Activated gamma-delta T cell (primary cell): Measurements from ENCODE around the gene CYP4B1.
"Not testable (repeated sequence)": the region's sequence is repeated elsewhere in the genome, so short reads cannot be mapped to it uniquely, and the experiment has no call there.

Experiments used
- DNase-seq: peaks from one replicate; lab custom pipeline; 2025; lab: John Stamatoyannopoulos, UW

CYP4B1 gene

DNA sequence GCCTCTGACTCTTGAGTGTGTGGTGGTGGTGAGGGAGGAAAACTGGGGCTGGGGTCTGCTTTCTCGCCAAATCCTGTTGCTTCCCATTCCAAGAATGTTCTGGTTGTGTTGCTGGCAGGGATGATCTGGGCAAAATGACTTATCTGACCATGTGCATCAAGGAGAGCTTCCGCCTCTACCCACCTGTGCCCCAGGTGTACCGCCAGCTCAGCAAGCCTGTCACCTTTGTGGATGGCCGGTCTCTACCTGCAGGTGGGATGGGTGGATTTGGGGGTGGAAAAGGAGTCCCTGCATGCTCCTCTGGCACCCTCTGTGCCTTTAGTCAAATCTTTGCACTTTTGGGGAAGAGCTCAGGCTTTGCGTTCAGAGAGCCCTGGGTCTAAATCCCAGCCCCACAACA is 18.1 kb downstream of the CYP4B1 start:
- DNase-seq, result no peak

GRCh38 chr1:46817814-46818213 is 19.0 kb downstream of the CYP4B1 start:
- no peak for DNase-seq

- DNase-seq, result no peak
These were observed 19.7 kb downstream of the CYP4B1 start for GRCh38 chr1:46818591-46818990.

GRCh38 chr1:46819335-46819734 is 20.5 kb downstream of the CYP4B1 start:
- no peak for DNase-seq

DNA sequence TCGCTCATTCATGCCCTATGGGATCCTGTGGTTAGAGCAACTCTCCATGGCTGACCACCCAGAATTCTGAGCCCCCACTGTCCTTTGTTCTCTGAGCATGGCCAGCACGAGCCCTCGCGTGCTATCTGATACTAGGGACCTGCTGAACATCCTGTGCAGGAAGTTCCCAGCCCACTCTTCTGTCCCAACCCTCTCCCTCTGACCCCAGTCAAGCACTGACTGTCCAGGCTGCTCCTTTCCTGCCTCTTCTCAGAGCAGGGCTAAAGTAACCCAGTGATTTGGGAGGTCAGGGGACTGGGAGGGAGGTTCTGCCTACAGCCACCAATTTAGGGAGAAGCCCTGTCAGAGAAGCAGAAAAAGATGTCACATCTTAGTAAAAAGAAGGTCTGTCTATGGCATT is 21.2 kb downstream of the CYP4B1 start:
- DNase-seq, result no peak

GRCh38 chr1:46820560-46821060 is 21.8 kb downstream of the CYP4B1 start:
- DNase-seq, result no peak

GRCh38 chr1:46822248-46822826 is 23.5 kb downstream of the CYP4B1 start:
- no peak for DNase-seq

DNA sequence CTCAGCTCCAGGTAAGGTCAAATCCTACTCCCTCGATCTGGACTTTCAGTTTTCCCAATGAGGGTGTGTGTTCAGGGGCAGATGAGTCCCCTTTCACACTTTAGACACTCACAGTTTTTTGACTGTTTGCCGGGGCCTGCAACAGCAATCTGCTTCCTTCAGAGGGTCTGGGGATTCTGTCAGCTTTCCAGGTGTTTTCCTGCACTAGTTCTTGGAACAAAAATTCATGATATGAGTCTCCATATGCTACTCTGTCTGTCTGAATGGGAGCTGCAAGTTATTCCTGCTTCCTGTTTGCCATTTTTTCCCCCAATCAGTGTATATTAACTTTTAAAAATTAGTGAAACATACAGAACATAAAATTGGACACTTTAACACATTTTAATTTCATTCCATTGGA is 24.3 kb downstream of the CYP4B1 start:
- DNase-seq, result no peak

DNA sequence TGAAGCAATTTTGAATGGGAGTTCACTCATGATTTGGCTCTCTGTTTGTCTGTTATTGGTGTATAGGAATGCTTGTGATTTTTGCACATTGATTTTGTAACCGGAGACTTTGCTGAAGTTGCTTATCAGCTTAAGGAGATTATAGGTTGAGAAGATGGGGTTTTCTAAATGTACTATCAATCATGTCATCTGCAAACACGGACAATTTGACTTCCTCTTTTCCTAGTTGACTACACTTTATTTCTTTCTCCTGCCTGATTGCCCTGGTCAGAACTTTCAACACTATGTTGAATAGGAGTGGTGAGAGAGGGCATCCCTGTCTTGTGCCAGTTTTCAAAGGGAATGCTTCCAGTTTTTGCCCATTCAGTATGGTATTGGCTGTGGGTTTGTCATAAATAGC is 28.0 kb downstream of the CYP4B1 start:
- DNase-seq, result not testable (repeated sequence)

DNA sequence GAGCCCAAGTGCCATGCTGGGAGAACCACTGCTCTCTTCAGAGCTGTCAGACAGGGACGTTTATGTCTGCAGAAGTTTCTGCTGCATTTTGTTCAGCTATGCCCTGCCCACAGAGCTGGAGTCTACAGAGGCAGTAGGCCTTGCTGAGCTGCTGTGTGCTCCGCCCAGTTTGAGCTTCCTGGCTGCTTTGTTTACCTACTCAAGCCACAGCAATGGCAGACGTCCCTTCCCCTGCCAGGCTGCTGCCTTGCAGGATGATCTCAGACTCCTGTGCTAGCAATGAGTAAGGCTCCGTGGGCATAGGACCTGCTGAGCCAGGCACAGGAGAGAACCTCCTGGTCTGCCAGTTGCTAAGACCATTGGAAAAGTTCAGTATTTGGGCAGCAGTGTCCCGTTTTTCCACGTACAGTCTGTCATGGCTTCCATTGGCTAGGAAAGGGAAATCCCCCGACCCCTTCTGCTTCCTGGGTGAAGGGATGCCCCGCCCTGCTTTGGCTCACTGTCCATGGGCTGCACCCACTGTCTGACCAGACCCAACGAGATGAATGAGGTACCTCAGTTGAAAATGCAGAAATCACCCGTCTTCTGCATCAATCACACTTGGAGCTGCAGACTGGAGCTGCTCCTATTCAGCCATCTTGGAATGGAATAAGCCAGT is 31.9 kb downstream of the CYP4B1 start:
- no peak for DNase-seq

- not testable (repeated sequence) for DNase-seq
These were observed 36.6 kb downstream of the CYP4B1 start for GRCh38 chr1:46835469-46835868.

DNA sequence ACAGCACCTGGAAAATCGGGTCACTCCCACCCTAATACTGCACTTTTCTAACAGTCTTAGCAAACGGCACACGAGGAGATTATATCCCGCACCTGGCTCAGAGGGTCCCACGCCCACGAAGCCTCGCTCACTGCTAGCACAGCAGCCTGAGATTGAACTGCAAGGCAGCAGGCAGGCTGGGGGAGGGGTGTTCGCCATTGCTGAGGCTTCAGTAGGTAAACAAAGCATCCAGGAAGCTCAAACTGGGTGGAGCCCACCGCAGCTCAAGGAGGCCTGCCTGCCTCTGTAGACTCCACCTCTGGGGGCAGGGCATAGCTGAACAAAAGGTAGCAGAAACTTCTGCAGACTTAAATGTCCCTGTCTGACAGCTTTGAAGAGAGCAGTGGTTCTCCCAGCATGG is 47.5 kb downstream of the CYP4B1 start:
- DNase-seq, result not testable (repeated sequence)

GRCh38 chr1:46857660-46858065 is 58.8 kb downstream of the CYP4B1 start:
- not testable (repeated sequence) for DNase-seq

DNA sequence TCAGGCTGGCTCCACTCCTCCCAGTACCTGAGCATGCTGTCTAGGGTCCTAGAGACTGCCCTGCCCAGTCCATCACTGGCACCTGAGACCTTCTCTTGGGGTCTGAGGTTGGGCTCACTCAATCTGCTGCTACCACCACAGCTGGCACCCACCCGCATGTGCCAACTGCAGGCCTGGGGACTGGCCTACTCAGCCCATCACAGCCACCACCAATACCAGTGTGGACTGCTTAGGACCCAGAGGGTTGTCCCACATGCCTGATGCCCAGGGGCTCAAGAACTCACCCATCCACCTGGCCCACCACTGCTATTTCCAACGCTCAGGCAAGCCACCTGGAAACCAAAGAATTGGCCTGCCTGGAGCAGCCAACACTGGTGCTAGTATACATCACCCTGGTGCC is 63.5 kb downstream of the CYP4B1 start:
- no peak for DNase-seq
